T-helper 2 cell treated with Interferon-gamma antibody and Interleukin-4, amounts not matched to agents 100 ng/mL and 5 ng/mL, for 36 hours (primary cell): ENCODE measurements around the gene HMG20A. TPM values are rescaled to one million over a fixed set of nuclear protein-coding genes. Genes with fewer than 3 reads are reported as not detected.

Experiments
- intact Hi-C: fragments of 100-400 bp; cut with micrococcal nuclease; formaldehyde crosslinking; loops from one replicate; pipeline ENCODE4 v1.15.1; 2023
- total RNA-seq: library from RNA; stranded (reverse); gene quantifications from 2 replicates; pipeline ENCODE4 v1.2.3, GENCODE V29; 2022

Gene HMG20A
- total RNA-seq, 1 donor from 2014 or later, result 44.2 TPM

- intact Hi-C loops, result no loop called here
Observed at GRCh38 chr15:77475001-77475400, 54.3 kb downstream of the HMG20A start.

GRCh38 chr15:77475898-77476297 lies 55.2 kb downstream of the HMG20A start:
- intact Hi-C loops, result no loop called here

DNA sequence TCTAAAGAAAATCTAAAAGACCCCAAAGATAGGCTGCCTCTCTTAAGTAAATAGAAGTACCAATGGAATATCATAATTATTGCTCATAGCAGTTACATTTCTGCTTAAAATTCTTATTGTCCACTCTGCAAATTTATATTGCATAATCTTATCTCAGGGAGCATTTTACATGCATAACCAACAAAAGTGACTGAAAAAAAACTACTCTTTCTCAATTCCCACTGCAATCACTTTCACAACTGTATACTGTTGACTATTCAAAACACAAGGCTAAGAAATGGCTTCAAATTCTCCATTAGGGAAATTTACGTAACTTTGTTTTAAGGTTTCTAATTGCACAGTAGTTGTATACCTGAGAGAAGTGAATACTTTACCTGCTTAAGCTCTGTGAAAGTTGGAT lies 56.3 kb downstream of the HMG20A start:
- intact Hi-C loops, result no loop called here

GRCh38 chr15:77478051-77478450 lies 57.4 kb downstream of the HMG20A start:
- intact Hi-C loops, result no loop called here

DNA sequence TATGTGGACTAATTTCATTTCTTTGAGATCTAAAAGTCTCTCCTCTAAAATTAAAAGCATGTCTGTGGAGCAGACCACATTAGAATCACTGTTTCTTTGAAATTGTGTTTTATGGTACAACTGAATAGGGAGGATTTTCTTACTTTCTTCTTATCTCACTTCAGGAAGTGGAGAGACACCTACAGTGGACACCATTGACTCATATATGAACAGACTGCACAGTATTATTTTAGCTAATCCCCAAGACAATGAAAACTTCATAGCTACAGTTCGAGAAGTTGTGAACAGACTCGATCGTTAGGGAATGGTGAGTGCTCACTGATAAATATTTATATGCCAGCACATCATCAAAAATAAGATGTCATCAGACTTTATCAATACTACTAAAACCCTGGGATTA lies 58.3 kb downstream of the HMG20A start:
- intact Hi-C loops, result no loop called here

DNA sequence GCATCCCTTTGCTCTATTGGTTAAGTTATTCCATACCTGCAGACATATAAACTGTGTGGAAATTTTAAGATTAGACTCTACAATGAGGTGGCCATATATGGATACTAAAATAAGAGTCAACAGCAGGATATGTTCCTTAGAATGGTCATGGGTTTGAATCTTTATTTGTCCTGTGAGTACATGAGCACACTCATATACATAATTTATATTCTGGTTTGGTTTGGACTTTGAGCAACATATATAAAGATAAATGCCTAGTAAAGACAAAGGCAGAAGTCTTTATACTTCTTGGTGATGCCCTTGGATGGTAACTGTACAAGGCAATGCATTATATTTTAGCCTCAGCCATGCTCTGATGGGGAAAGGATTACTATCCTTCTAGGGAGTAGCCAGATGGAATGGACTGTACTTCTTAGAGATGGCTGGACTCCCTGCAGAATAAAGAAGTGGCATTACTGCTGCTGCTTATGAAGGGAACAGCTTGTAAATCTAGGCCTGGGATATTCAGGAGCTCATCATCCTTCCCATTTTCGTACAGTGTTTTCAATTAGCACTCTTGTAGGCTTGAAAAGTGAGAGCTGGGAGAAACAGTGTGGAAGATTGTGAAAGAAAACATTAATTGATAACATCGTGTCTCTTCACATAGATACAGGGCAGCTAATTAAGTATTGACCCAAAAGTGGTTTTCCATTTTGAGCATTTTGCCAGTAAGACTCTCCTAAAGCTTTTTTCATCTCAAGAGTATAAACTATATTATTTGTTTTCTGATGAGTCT lies 60.4 kb downstream of the HMG20A start:
- intact Hi-C loops, result no loop called here

GRCh38 chr15:77481670-77482069 lies 61.0 kb downstream of the HMG20A start:
- intact Hi-C loops, result no loop called here

- intact Hi-C loops, result no loop called here
Observed at GRCh38 chr15:77482570-77482969, 61.9 kb downstream of the HMG20A start.

- intact Hi-C loops, result no loop called here
Observed at GRCh38 chr15:77483425-77484140, 62.9 kb downstream of the HMG20A start.

- intact Hi-C loops, result no loop called here
Observed at GRCh38 chr15:77484994-77485393, 64.3 kb downstream of the HMG20A start.

DNA sequence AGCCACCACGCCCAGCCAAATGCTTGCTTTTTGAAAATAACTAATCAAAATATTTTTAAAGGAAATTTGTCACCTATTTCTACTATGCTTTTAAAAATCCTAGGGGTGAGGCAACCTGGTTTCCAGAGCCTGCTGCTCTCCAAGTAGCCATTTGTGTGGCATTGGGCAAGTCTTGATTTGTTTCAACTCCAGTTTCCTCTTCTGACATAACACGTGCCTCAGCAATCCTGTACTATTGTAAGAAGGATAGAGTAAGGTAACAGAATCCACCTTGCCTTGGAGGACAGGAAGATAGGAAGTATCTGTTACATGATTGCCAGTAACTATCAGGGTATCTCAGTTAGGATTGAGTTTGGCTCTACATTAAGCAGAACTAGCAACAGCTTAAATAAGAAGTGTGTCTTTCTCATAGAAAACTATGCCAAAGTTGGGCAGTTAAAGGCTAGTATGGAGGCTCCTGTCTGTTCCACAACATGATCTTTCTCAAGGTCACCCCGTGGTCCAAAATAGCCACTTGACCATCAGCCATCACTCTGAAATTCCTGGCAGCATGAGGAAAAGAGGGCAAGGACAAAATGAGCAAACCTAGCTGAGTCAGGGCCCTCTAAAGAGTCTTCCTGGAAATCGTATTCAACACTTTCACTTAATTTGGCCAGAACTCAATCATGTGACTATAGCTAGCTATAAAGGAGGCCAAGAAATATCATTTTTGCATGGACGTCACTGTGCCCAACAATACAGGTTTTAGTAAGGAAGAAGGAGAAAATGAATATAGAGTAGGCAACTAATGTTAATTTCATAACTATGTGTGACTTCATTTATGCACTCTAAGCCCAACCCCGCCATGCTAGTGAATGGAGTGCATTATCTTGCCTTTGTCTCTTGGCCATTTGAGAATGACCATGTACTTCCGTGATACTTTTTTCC lies 66.1 kb downstream of the HMG20A start:
- intact Hi-C loops, result no loop called here

DNA sequence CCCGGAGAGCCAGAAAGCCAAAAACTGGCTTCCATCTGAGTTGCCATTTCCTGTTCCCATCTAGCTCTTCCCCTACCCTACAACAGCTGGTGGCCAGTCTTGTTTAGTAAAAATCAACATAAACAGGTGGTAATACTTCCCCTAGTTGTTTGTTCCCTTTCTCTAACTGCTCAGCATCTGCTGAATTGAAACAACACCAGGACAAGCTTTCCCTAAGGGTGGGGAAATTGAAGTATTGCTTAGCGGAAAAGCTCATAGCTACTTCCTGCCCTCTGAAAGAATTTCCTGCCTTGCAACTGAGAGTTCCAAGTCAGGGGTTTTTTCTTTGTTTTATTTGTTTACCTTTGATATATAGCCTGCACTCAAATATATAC lies 66.8 kb downstream of the HMG20A start:
- intact Hi-C loops, result no loop called here

GRCh38 chr15:77487888-77488287 lies 67.2 kb downstream of the HMG20A start:
- intact Hi-C loops, result no loop called here

GRCh38 chr15:77489647-77490046 lies 69.0 kb downstream of the HMG20A start:
- intact Hi-C loops, result loop anchor here (10.0 kb wide), 1 partner anchor 515 kb away; no protein-coding TSS in a partner anchor

DNA sequence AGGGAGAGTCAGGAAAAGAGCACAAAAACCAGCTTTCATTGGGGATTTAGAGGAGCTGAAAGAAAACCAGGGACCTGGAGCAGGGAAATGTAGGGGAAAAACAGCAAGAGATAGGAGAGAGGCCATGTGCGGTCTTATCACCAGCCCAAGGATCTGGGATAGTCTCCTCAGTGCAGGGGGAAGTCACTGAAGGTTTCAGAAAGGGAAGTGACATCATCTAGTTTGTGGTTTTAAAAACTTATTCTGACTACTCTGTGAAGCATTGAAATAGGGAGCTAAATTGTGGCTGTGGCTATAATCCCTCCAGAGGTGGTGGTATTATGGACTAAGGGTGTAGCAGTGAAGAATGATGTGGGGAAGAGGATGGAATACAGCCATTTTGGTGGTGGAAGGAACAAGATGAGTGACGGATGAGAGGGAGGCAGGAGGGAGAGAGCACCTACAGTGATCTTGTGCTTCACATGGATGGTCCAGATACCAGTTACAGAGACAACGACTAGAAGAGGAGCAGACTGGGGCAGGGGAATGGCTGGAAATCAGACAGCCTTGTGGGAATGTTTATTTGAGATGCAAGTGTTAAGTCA lies 72.7 kb downstream of the HMG20A start:
- intact Hi-C loops, result loop anchor here (10.0 kb wide), 1 partner anchor 519 kb away; no protein-coding TSS in a partner anchor

DNA sequence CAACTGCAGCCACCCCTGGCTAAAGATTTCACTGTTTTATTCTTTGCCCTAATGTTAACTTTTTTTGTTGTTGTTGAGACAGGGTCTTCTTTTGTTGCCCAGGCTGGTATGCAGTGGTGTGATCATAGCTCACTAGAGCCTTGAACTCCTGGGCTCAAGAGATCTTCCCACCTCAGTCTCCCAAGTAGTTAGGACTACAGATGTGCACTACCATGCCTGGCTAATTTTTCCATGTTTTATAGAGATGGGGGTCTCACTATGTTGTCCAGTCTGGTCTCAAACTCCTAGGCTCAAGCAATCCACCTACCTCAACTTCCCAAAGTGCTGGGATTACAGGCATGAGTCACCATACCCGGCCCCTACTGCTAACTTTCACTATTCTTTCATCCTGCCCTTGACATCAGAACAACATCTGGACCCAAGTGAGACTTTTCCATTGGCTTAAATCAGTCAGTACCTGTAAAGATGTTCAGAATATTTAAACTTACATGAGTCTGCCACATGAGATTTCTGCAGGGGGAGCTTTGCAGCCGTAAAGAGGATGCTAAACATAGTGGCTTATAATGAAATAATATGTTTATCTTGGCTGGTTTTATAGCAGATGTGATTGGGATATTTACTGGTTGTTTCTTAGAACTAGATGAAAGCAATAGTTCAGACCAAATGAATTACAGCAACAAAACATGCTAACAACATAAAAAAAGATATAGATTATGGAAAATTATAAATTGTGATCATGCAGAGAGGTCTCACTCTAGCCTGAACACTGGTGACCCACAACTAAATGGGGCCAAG lies 73.6 kb downstream of the HMG20A start:
- intact Hi-C loops, result loop anchor here (10.0 kb wide), 1 partner anchor 519 kb away; no protein-coding TSS in a partner anchor

GRCh38 chr15:77494964-77495363 lies 74.3 kb downstream of the HMG20A start:
- intact Hi-C loops, result loop anchor here (10.0 kb wide), 1 partner anchor 520 kb away; no protein-coding TSS in a partner anchor

DNA sequence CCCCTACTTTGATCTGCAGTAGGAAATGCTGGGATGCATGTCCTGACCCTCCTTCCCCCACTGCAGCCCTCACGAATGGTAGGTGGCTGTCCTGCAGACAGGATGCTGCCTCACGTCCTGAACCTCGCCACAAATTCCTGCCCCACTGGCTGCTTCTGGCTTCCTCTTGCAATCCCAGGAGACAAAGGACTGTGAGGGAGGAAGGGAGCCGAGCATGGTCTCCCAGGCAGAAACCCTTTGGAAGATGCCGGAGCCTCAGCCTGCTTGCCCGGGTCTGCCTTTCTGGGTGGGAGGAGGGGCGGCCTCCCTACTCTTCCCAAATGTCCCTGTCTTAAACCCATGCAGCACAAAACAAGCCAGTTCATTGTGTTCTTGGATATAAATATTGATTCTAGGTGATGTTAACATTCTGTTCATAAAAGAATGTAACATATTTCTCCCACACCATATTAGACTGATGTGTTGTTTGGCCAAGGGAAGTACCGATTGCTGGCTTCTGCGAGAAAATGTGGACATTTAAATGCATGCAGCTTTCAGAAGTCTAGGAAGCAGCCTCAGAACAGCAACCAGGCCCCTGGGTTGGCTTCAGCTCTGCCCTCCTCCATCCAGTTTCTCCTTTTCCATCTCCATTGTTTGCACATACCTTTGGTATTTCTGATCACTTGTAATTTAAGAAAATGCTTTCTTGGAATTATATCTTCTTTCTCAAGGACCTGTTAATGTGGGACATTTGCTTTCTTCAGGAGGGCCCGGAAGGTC lies 75.3 kb downstream of the HMG20A start:
- intact Hi-C loops, result loop anchor here (1.0 to 10.0 kb wide), 3 partner anchors 310 to 521 kb away; no protein-coding TSS in a partner anchor

DNA sequence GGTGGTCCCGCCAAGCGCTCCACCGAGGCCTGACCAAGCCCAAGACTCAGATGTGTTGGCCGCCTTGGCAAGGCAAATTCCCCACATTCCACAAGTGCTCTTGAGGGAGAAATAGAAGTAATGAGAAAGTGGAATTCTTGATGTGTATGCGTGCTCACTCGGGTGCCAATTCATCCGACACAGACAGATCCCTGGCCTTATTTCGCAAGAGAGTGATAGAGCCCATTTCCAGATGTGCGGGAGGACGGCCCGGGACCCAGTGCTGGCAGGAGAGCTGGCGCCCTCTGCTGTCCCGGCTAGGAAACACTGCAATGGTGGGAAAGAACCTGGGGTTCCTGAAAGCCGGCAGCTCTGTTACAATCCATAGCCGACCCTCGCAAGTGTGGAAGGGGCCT lies 76.0 kb downstream of the HMG20A start:
- intact Hi-C loops, result loop anchor here (1.0 to 10.0 kb wide), 3 partner anchors 310 to 522 kb away; no protein-coding TSS in a partner anchor
